Measurements from ENCODE around the gene POU2F2. TPM values are rescaled to one million over a fixed set of nuclear protein-coding genes. Genes with fewer than 3 reads are reported as not detected.
A peak's percentile ranks its signal among the peaks of the same experiment; 100 is the strongest.
"Not testable (repeated sequence)": the region's sequence is repeated elsewhere in the genome, so short reads cannot be mapped to it uniquely, and the experiment has no call there.

POU2F2 gene
- polyA plus RNA-seq, 1 experiment: 1.9 TPM

- ChIA-PET POLR2A (interaction anchor here (0.6 kb wide), 1 partner anchor 229 kb away, joined by 3 read pairs; no protein-coding TSS in a partner anchor), CTCF (interaction anchor here (0.5 to 3.9 kb wide), 43 partner anchors 9 to 332 kb away, joined by 3 to 38 read pairs (median 4); partner anchors contain the start of genes POU2F2 and ZNF526)
- TF ChIP-seq, protein P1, sequence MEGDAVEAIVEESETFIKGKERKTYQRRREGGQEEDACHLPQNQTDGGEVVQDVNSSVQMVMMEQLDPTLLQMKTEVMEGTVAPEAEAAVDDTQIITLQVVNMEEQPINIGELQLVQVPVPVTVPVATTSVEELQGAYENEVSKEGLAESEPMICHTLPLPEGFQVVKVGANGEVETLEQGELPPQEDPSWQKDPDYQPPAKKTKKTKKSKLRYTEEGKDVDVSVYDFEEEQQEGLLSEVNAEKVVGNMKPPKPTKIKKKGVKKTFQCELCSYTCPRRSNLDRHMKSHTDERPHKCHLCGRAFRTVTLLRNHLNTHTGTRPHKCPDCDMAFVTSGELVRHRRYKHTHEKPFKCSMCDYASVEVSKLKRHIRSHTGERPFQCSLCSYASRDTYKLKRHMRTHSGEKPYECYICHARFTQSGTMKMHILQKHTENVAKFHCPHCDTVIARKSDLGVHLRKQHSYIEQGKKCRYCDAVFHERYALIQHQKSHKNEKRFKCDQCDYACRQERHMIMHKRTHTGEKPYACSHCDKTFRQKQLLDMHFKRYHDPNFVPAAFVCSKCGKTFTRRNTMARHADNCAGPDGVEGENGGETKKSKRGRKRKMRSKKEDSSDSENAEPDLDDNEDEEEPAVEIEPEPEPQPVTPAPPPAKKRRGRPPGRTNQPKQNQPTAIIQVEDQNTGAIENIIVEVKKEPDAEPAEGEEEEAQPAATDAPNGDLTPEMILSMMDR (IDR thresholded peaks at IDR 0.05; ENCODE audit: low read depth, low read length): peak; percentile 100
- DNase-seq (ENCODE audit: low read depth, low spot score): peak; percentile 78
- no peak overlapping the region for H3K4me3 ChIP-seq (ENCODE audit: low read depth, low read length)
- no peaks in the 10 kb centered on the region for H3K27me3 ChIP-seq (ENCODE audit: control insufficient read depth, insufficient read depth, low read length)
- no peaks in the 10 kb centered on the region for H3K9me3 ChIP-seq (ENCODE audit: control insufficient read depth, insufficient read depth, low read length)
- no peak overlapping the region for H3K27ac ChIP-seq (ENCODE audit: low read depth, low read length)
Observed at GRCh38 chr19:42108527-42109389, 23.5 kb downstream of the POU2F2 start.

GRCh38 chr19:42105368-42105767 lies 26.9 kb downstream of the POU2F2 start:
- no peak overlapping the region for H3K4me3 ChIP-seq (ENCODE audit: low read depth, low read length)
- POLR2A ChIA-PET: no interaction called here
- H3K27me3 ChIP-seq (ENCODE audit: control insufficient read depth, insufficient read depth, low read length): no peaks in the 10 kb centered on the region
- TF ChIP-seq, protein P1 (IDR thresholded peaks at IDR 0.05; ENCODE audit: low read depth, low read length): no peak
- H3K27ac ChIP-seq (ENCODE audit: low read depth, low read length): no peak overlapping the region
- no peak for DNase-seq (ENCODE audit: low read depth, low spot score)
- CTCF ChIA-PET: no interaction called here
- no peaks in the 10 kb centered on the region for H3K9me3 ChIP-seq (ENCODE audit: control insufficient read depth, insufficient read depth, low read length)

- CTCF ChIA-PET: interaction anchor here (0.9 to 1.2 kb wide), 2 partner anchors 10 to 11 kb away, joined by 3 read pairs; no protein-coding TSS in a partner anchor
- no peaks in the 10 kb centered on the region for H3K27me3 ChIP-seq (ENCODE audit: control insufficient read depth, insufficient read depth, low read length)
- H3K27ac ChIP-seq (ENCODE audit: low read depth, low read length): no peak overlapping the region
- TF ChIP-seq, protein P1 (IDR thresholded peaks at IDR 0.05; ENCODE audit: low read depth, low read length): no peak
- no peak for DNase-seq (ENCODE audit: low read depth, low spot score)
- no peak overlapping the region for H3K4me3 ChIP-seq (ENCODE audit: low read depth, low read length)
- POLR2A ChIA-PET: no interaction called here
- H3K9me3 ChIP-seq (ENCODE audit: control insufficient read depth, insufficient read depth, low read length): no peaks in the 10 kb centered on the region
Observed at GRCh38 chr19:42102877-42103276, 29.4 kb downstream of the POU2F2 start.

DNA sequence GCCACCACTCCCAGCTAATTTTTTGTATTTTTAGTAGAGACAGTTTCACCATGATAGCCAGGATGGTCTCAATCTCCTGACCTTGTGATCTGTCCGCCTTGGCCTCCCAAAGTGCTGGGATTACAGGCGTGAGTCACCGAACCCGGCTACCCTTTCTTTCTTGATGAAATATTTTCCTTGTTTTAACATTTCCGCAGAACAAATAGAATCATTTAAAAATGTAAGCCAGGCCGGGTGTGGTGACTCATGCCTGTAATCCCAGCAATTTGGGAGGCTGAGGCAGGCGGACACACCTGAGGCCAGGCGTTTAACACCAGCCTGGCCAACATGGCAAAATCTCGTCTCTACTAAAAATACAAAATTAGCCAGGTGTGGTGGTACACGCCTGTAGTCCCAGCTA lies 32.0 kb downstream of the POU2F2 start:
- POLR2A ChIA-PET; H3K27me3 ChIP-seq (ENCODE audit: control insufficient read depth, insufficient read depth, low read length); H3K27ac ChIP-seq (ENCODE audit: low read depth, low read length); DNase-seq (ENCODE audit: low read depth, low spot score); H3K9me3 ChIP-seq (ENCODE audit: control insufficient read depth, insufficient read depth, low read length); H3K4me3 ChIP-seq (ENCODE audit: low read depth, low read length): not testable (repeated sequence)
- CTCF ChIA-PET: interaction anchor here (1.9 kb wide), 2 partner anchors 9 to 33 kb away, joined by 5 to 19 read pairs; partner anchors contain the start of gene POU2F2

- no peaks in the 10 kb centered on the region for H3K9me3 ChIP-seq (ENCODE audit: control insufficient read depth, insufficient read depth, low read length)
- ChIA-PET CTCF (interaction anchor here (1.9 kb wide), 2 partner anchors 9 to 33 kb away, joined by 5 to 19 read pairs; partner anchors contain the start of gene POU2F2), POLR2A (no interaction called here)
- no peak for DNase-seq (ENCODE audit: low read depth, low spot score)
- H3K27me3 ChIP-seq (ENCODE audit: control insufficient read depth, insufficient read depth, low read length): no peaks in the 10 kb centered on the region
- H3K4me3 ChIP-seq (ENCODE audit: low read depth, low read length): no peak overlapping the region
- TF ChIP-seq, protein P1 (IDR thresholded peaks at IDR 0.05; ENCODE audit: low read depth, low read length): no peak
- no peak overlapping the region for H3K27ac ChIP-seq (ENCODE audit: low read depth, low read length)
Observed at GRCh38 chr19:42099336-42099925, 32.8 kb downstream of the POU2F2 start.

Measured in AG04450 (cell line).